ENCODE data around the gene INPP5F.

- TF ChIP-seq EZH2phosphoT487 (IDR thresholded peaks at IDR 0.05; ENCODE audit: insufficient read depth, low read depth) (no peak), EZH2 (IDR thresholded peaks at IDR 0.05; ENCODE audit: insufficient read depth, poor library complexity, severe bottlenecking) (no peak)
Measured at GRCh38 chr10:119758448-119759195, 32.8 kb downstream of the INPP5F start.
